T-cell (primary cell): ENCODE results near the gene DLG5. TPM values are rescaled to one million over a fixed set of nuclear protein-coding genes. Genes with fewer than 3 reads are reported as not detected.

Experiments
- ATAC-seq, 4 experiments: fragments of 200-7000 bp in 3 of 4; fragments of 150-1000 bp in 1 of 4; cut with Tn5 transposase; replicated peaks in 1 of 4; 1 replicate in 3 of 4; 2 replicates in 1 of 4; pipeline ENCODE4 v1.10.0; 2021; ENCODE audit warnings: moderate library complexity in 3 of 4, mild to moderate bottlenecking in 2 of 4, moderate number of reproducible peaks in 1 of 4
- CTCF ChIA-PET, 2 donors: fragments of 300-600 bp; sonication (Branson Sonifier 250); formaldehyde crosslinking; loops; one replicate each; lab custom pipeline; 2022; ENCODE audit warnings: antibody characterized with exemption in 2 of 2; lab: Charles Lee
- POLR2A ChIA-PET, 2 donors: fragments of 300-600 bp; sonication (Branson Sonifier 250); formaldehyde crosslinking; loops; one replicate each; lab custom pipeline; 2022; ENCODE audit warnings: antibody characterized with exemption in 2 of 2; lab: Charles Lee
- DNase-seq, 35 experiments: peaks; one replicate each; pipeline versions ENCODE4 v3.0.0 to v3.0.0-alpha.2; 2013 to 2023
- H3K27ac ChIP-seq: one replicate; pipeline ENCODE4 v1.5.1; 2013; ENCODE audit warnings: low read length
- H3K27me3 ChIP-seq, 2 experiments: replicated peaks in 1 of 2; 1 replicate in 1 of 2; 2 replicates in 1 of 2; pipeline versions ENCODE4 v1.6.1 to v1.7.0; 2013; ENCODE audit warnings: low read length in 1 of 2, mixed read lengths in 1 of 2; ENCODE audit not compliant: control insufficient read depth in 2 of 2, insufficient read depth in 2 of 2; ENCODE audit errors: extremely low read depth in 1 of 2
- H3K36me3 ChIP-seq, 2 donors: 1 replicate in 1 of 2; 2 replicates in 1 of 2; pipeline versions ENCODE4 v1.6.1 to v1.7.0; 2013; ENCODE audit warnings: low read length in 1 of 2; ENCODE audit not compliant: control insufficient read depth in 2 of 2, insufficient read depth in 1 of 2; ENCODE audit errors: extremely low read depth in 1 of 2
- H3K4me1 ChIP-seq, 2 experiments: 1 replicate in 1 of 2; 2 replicates in 1 of 2; pipeline versions ENCODE4 v1.6.1 to v1.7.0; 2013; ENCODE audit warnings: low read length in 2 of 2, mixed read lengths in 1 of 2; ENCODE audit not compliant: insufficient read depth in 2 of 2, control insufficient read depth in 1 of 2; ENCODE audit errors: extremely low read depth in 1 of 2
- H3K4me3 ChIP-seq, 2 donors: 1 replicate in 1 of 2; 2 replicates in 1 of 2; pipeline versions ENCODE4 v1.5.1 to v1.7.0; 2013; ENCODE audit warnings: mild to moderate bottlenecking in 2 of 2, low read length in 1 of 2, moderate library complexity in 1 of 2; ENCODE audit not compliant: control insufficient read depth in 1 of 2; ENCODE audit errors: extremely low read depth in 1 of 2
- H3K9me3 ChIP-seq: 2 replicates; pipeline ENCODE4 v1.7.0; 2013
- H3K27ac Mint-ChIP-seq, 2 donors: one replicate each; pipeline ENCODE4 v1.8.0; 2020 to 2021; ENCODE audit warnings: mild to moderate bottlenecking in 2 of 2, mixed read lengths in 2 of 2
- H3K27me3 Mint-ChIP-seq, 2 donors: one replicate each; pipeline ENCODE4 v1.8.0; 2021 to 2022; ENCODE audit warnings: mixed read lengths in 2 of 2
- H3K36me3 Mint-ChIP-seq: one replicate; pipeline ENCODE4 v1.8.0; 2021; ENCODE audit warnings: mixed read lengths
- H3K4me1 Mint-ChIP-seq, 3 donors: one replicate each; pipeline ENCODE4 v1.8.0; 2020 to 2022; ENCODE audit warnings: mixed read lengths in 3 of 3, mild to moderate bottlenecking in 1 of 3
- H3K4me3 Mint-ChIP-seq, 3 donors: one replicate each; pipeline ENCODE4 v1.8.0; 2020 to 2022; ENCODE audit warnings: mild to moderate bottlenecking in 3 of 3, mixed read lengths in 3 of 3, moderate library complexity in 3 of 3
- H3K9me3 Mint-ChIP-seq, 3 donors: one replicate each; pipeline ENCODE4 v1.8.0; 2020 to 2022; ENCODE audit warnings: mixed read lengths in 3 of 3
- WGBS: methylation state at CpG from one replicate; pipeline ENCODE4 v1.1.5; 2013; ENCODE audit warnings: missing lambda C conversion rate; ENCODE audit not compliant: insufficient coverage; 5-methylcytosine and 5-hydroxymethylcytosine counted together
- total RNA-seq, 35 experiments: library from RNA in 6 of 35; stranded (reverse) in 6 of 35; fragments of 120-200 nt in 1 of 35; gene quantifications; one replicate each; pipeline versions ENCODE4 v1.2.1 to v1.2.4 and lab custom pipeline; 2013 to 2026

The DLG5 gene
- total RNA-seq, 5 donors from 2014 or later (not counting 1 experiment from before 2014, with no cell fraction given), result 1.3 to 12.8 (median 3.5) TPM

- H3K27me3 Mint-ChIP-seq, result peaks cover 26 to 40% of the 10 kb centered on the region in 2 donors
Observed at GRCh38 chr10:77919713-77920108, 6.8 kb downstream of the DLG5 start.

GRCh38 chr10:77915319-77916105 lies 11.0 kb downstream of the DLG5 start:
- Mint-ChIP-seq H3K27ac (no peak overlapping the region), H3K4me1 (no peaks in the 10 kb centered on the region), H3K9me3 (no peaks in the 10 kb centered on the region), H3K36me3 (no peaks in the 10 kb centered on the region), H3K27me3 (peaks cover 4 to 12% of the 10 kb centered on the region in 2 donors), H3K4me3 (no peak overlapping the region)
- DNase-seq, result no peak
- no peaks in the 10 kb centered on the region for H3K9me3 ChIP-seq
- 91% methylated on average over 5 of the region's 10 CpGs for WGBS
- CTCF ChIA-PET, result no interaction called here
- ATAC-seq, result no peak
- no peak overlapping the region for H3K4me3 ChIP-seq
- H3K27ac ChIP-seq, result no peak overlapping the region
- H3K36me3 ChIP-seq, result no peaks in the 10 kb centered on the region
- POLR2A ChIA-PET, result no interaction called here
- H3K4me1 ChIP-seq, result peaks cover 0 to 3% of the 10 kb centered on the region in 2 experiments
- peaks cover 0 to 2% of the 10 kb centered on the region in 2 experiments for H3K27me3 ChIP-seq

More at GRCh38 chr10:77919713-77920108, 6.8 kb downstream of the DLG5 start:
- Histone ChIP-seq H3K4me1 (no peaks in the 10 kb centered on the region), H3K27me3 (peaks cover 3 to 13% of the 10 kb centered on the region in 2 experiments), H3K27ac (no peak overlapping the region), H3K36me3 (no peaks in the 10 kb centered on the region), H3K9me3 (no peaks in the 10 kb centered on the region), H3K4me3 (no peak overlapping the region)
- WGBS, result 100% methylated on average over 1 of the region's 4 CpGs
- CTCF ChIA-PET, result no interaction called here
- Mint-ChIP-seq H3K9me3 (no peaks in the 10 kb centered on the region), H3K27ac (no peak overlapping the region), H3K4me3 (no peak overlapping the region), H3K4me1 (peaks cover 0 to 2% (median 0%) of the 10 kb centered on the region in 3 donors), H3K36me3 (no peaks in the 10 kb centered on the region)
- DNase-seq (no peak), ATAC-seq (no peak)
- POLR2A ChIA-PET, result no interaction called here

DNA sequence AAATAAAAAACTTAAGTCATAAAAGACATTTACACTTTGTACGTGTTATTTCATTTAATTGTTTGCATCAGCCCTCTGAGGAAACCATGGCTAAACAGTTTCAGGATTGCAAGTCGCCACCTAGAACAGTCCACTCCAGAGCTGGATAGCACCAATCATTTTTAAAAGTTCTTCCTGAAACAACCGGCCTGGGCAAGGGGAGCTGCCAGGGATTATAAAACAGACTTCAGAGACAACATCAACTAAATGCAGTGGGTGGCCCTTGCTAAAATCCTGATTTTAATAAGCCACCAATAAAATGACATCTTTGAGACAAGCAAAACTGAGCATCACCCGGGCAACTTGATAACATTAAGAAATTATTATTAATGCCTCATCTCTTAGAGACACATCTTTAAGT lies 13.5 kb downstream of the DLG5 start:
- no peaks in the 10 kb centered on the region for H3K4me1 Mint-ChIP-seq
- ATAC-seq (no peak), DNase-seq (no peak)
- CTCF ChIA-PET, result no interaction called here
- no peak overlapping the region for H3K4me3 Mint-ChIP-seq
- POLR2A ChIA-PET, result no interaction called here
- Histone ChIP-seq H3K27me3 (peaks cover 0 to 11% of the 10 kb centered on the region in 2 experiments), H3K4me1 (peaks cover 0 to 3% of the 10 kb centered on the region in 2 experiments), H3K4me3 (no peak overlapping the region), H3K36me3 (no peaks in the 10 kb centered on the region), H3K27ac (no peak overlapping the region), H3K9me3 (no peaks in the 10 kb centered on the region)
- peaks cover 4 to 9% of the 10 kb centered on the region in 2 donors for H3K27me3 Mint-ChIP-seq
- no peaks in the 10 kb centered on the region for H3K9me3 Mint-ChIP-seq
- no peaks in the 10 kb centered on the region for H3K36me3 Mint-ChIP-seq
- H3K27ac Mint-ChIP-seq, result no peak overlapping the region
- 94% methylated on average over 2 of the region's 4 CpGs for WGBS

- no peaks in the 10 kb centered on the region for H3K36me3 Mint-ChIP-seq
- peaks cover 0 to 14% of the 10 kb centered on the region in 2 experiments for H3K27me3 ChIP-seq
- DNase-seq (no peak), ATAC-seq (no peak)
- H3K36me3 ChIP-seq, result no peaks in the 10 kb centered on the region
- H3K27ac Mint-ChIP-seq, result no peak overlapping the region
- peaks cover 0 to 3% of the 10 kb centered on the region in 2 experiments for H3K4me1 ChIP-seq
- H3K9me3 Mint-ChIP-seq, result no peaks in the 10 kb centered on the region
- POLR2A ChIA-PET, result no interaction called here
- CTCF ChIA-PET, result interaction anchor here in 1 of 2 donors (0.7 kb wide), 1 partner anchor 619 kb away, joined by 5 read pairs; no protein-coding TSS in a partner anchor
- no peaks in the 10 kb centered on the region for H3K4me1 Mint-ChIP-seq
- no peak overlapping the region for H3K4me3 ChIP-seq
- H3K27me3 Mint-ChIP-seq, result peaks cover 4 to 12% of the 10 kb centered on the region in 2 donors
- no peaks in the 10 kb centered on the region for H3K9me3 ChIP-seq
- WGBS, result 14% methylated on average over 1 of the region's 2 CpGs
- H3K27ac ChIP-seq, result no peak overlapping the region
- no peak overlapping the region for H3K4me3 Mint-ChIP-seq
Observed at GRCh38 chr10:77912576-77912975, 14.0 kb downstream of the DLG5 start.

DNA sequence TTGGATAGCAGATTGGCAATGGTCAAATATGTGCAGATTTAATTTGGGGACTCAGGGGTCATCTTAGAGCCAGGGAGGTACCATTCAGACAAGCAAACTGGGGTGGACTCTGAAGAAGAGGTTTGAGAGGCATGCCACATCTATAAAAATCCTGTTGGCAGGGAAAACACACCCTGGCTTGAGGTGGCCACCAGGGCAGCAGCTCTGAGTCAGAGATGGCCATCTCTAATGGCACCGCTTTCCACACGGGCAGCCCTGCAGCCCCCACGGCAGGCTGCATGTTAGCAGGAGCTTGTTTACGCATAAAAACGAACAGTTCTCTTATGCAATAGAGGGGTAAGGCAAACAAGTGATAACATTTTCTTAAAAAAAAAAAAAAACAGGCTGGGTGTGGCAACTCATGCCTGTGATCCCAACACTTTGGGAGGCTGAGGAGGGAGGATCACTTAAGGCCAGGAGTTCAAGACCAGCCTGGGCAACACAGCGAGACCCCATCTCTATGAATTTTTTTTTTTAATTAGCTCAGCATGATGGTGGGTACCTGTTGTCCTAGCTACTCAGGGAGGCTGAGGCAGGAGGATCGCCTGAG lies 14.9 kb downstream of the DLG5 start:
- H3K4me1 ChIP-seq, result peaks cover 0 to 3% of the 10 kb centered on the region in 2 experiments
- no peak overlapping the region for H3K4me3 ChIP-seq
- DNase-seq (no peak), ATAC-seq (no peak)
- Mint-ChIP-seq H3K36me3 (no peaks in the 10 kb centered on the region), H3K4me1 (no peaks in the 10 kb centered on the region), H3K4me3 (no peak overlapping the region), H3K27me3 (peaks cover 4 to 6% of the 10 kb centered on the region in 2 donors), H3K27ac (no peak overlapping the region), H3K9me3 (no peaks in the 10 kb centered on the region)
- CTCF ChIA-PET, result interaction anchor here in 1 of 2 donors (0.7 kb wide), 1 partner anchor 619 kb away, joined by 5 read pairs; no protein-coding TSS in a partner anchor
- POLR2A ChIA-PET, result no interaction called here
- H3K27me3 ChIP-seq, result peaks cover 0 to 15% of the 10 kb centered on the region in 2 experiments
- no peak overlapping the region for H3K27ac ChIP-seq
- WGBS, result 100% methylated on average over 2 of the region's 7 CpGs
- H3K36me3 ChIP-seq, result no peaks in the 10 kb centered on the region
- H3K9me3 ChIP-seq, result no peaks in the 10 kb centered on the region

- Mint-ChIP-seq H3K27ac (no peak overlapping the region), H3K36me3 (no peaks in the 10 kb centered on the region), H3K4me1 (no peaks in the 10 kb centered on the region), H3K9me3 (no peaks in the 10 kb centered on the region), H3K27me3 (peaks cover 4 to 6% of the 10 kb centered on the region in 2 donors), H3K4me3 (no peak overlapping the region)
- no peak overlapping the region for H3K4me3 ChIP-seq
- DNase-seq (no peak), ATAC-seq (no peak)
- peaks cover 0 to 16% of the 10 kb centered on the region in 2 experiments for H3K27me3 ChIP-seq
- H3K4me1 ChIP-seq, result peaks cover 0 to 3% of the 10 kb centered on the region in 2 experiments
- WGBS, result 100% methylated on average over 1 of the region's 8 CpGs
- H3K27ac ChIP-seq, result no peak overlapping the region
- POLR2A ChIA-PET, result no interaction called here
- no peaks in the 10 kb centered on the region for H3K36me3 ChIP-seq
- CTCF ChIA-PET, result no interaction called here
- H3K9me3 ChIP-seq, result no peaks in the 10 kb centered on the region
Observed at GRCh38 chr10:77910524-77911145, 15.9 kb downstream of the DLG5 start.
